Loucy (cell line): ENCODE measurements around the gene CDCP1.

Source experiments
- H2AFZ ChIP-seq: fragments of 200-600 bp; sonication (generic); 2 replicates; pipeline ENCODE4 v1.6.0; 2016; ENCODE audit warnings: antibody characterized with exemption, mild to moderate bottlenecking, low read length, moderate library complexity
- H3F3A ChIP-seq: fragments of 200-600 bp; 2 replicates; pipeline ENCODE4 v1.6.0; 2016; ENCODE audit warnings: antibody characterized with exemption, low read depth, mild to moderate bottlenecking
- H3K27me3 ChIP-seq: fragments of 200-600 bp; sonication (generic); 2 replicates; pipeline ENCODE4 v1.6.1; 2014; ENCODE audit warnings: low read length, mild to moderate bottlenecking; ENCODE audit not compliant: insufficient read depth, poor library complexity, severe bottlenecking
- H3K36me3 ChIP-seq: fragments of 200-600 bp; sonication (generic); 2 replicates; pipeline ENCODE4 v1.6.1; 2016; ENCODE audit warnings: low read length; ENCODE audit not compliant: insufficient read depth
- H3K4me1 ChIP-seq: fragments of 200-600 bp; sonication (generic); 2 replicates; pipeline ENCODE4 v1.5.1; 2014; ENCODE audit warnings: low read length, mild to moderate bottlenecking; ENCODE audit not compliant: insufficient read depth, poor library complexity, severe bottlenecking
- H3K4me2 ChIP-seq: fragments of 200-600 bp; sonication (generic); 2 replicates; pipeline ENCODE4 v1.6.0; 2014; ENCODE audit warnings: antibody characterized with exemption, low read length, low read depth, mild to moderate bottlenecking; ENCODE audit not compliant: poor library complexity, severe bottlenecking
- H3K4me3 ChIP-seq: fragments of 200-600 bp; sonication (generic); 2 replicates; pipeline ENCODE4 v1.5.1; 2014; ENCODE audit warnings: low read length, mild to moderate bottlenecking, mixed read lengths; ENCODE audit not compliant: poor library complexity, severe bottlenecking
- H3K79me2 ChIP-seq: fragments of 200-600 bp; sonication (generic); 2 replicates; pipeline ENCODE4 v1.6.1; 2014; ENCODE audit warnings: low read length; ENCODE audit not compliant: insufficient read depth
- H3K9ac ChIP-seq: fragments of 200-600 bp; sonication (generic); 2 replicates; pipeline ENCODE4 v1.6.0; 2014; ENCODE audit warnings: mild to moderate bottlenecking, low read depth, low read length, moderate library complexity; ENCODE audit not compliant: poor library complexity, severe bottlenecking
- H3K9me2 ChIP-seq: fragments of 200-600 bp; sonication (generic); replicated peaks from 2 replicates; pipeline ENCODE4 v1.6.1; 2016; ENCODE audit warnings: low read depth, low read length, mixed read lengths
- H3K9me3 ChIP-seq: fragments of 200-600 bp; sonication (generic); 2 replicates; pipeline ENCODE4 v1.6.1; 2014; ENCODE audit warnings: mild to moderate bottlenecking, antibody characterized with exemption, low read length, low read depth; ENCODE audit not compliant: insufficient read depth
- H4K20me1 ChIP-seq: fragments of 200-600 bp; sonication (generic); 2 replicates; pipeline ENCODE4 v1.6.0; 2014; ENCODE audit warnings: antibody characterized with exemption, low read length, mild to moderate bottlenecking; ENCODE audit not compliant: insufficient read depth, poor library complexity, severe bottlenecking
- CTCF ChIP-seq: fragments of 200-600 bp; sonication (generic); conservative IDR thresholded peaks from 2 replicates; pipeline ENCODE4 v1.5.1; 2014; ENCODE audit warnings: mild to moderate bottlenecking, antibody characterized with exemption, low read length
- EZH2phosphoT487 ChIP-seq: fragments of 200-600 bp; IDR thresholded peaks from 2 replicates; pipeline ENCODE4 v1.6.1; 2018; ENCODE audit warnings: antibody characterized with exemption, mild to moderate bottlenecking, moderate library complexity, borderline replicate concordance

CDCP1 gene

DNA sequence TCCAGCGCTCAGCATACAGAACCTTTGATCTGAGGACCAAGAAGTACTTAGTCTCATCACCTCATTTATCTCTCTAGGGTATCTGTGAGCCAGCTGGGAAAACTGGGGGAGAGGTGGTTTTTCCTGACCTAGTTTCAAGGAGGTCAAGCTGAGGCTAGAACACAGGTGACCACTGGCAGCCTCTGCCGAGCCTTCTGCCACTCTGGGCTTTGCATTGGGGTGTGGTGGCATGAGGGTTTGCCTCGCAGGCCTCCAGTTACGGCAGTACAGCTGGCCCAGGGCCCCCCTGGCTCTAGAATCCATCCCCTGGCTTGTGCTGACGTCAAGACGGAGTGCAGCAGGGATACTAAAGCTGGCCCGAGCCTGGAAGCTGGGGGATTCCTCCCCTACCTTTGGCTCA lies 34.7 kb upstream of the CDCP1 start:
- Histone ChIP-seq H4K20me1 (no peaks in the 10 kb centered on the region), H3K9me3 (no peaks in the 10 kb centered on the region), H3K27me3 (no peaks in the 10 kb centered on the region), H3K9ac (no peak overlapping the region), H3K9me2 (no peaks in the 10 kb centered on the region), H2AFZ (no peak overlapping the region), H3K36me3 (no peaks in the 10 kb centered on the region), H3K4me1 (peaks cover 33% of the 10 kb centered on the region), H3K4me2 (no peak overlapping the region), H3K79me2 (no peaks in the 10 kb centered on the region), H3K4me3 (no peak overlapping the region), H3F3A (no peaks in the 10 kb centered on the region)
- TF ChIP-seq CTCF = no peak
- TF ChIP-seq EZH2phosphoT487 = no peak

DNA sequence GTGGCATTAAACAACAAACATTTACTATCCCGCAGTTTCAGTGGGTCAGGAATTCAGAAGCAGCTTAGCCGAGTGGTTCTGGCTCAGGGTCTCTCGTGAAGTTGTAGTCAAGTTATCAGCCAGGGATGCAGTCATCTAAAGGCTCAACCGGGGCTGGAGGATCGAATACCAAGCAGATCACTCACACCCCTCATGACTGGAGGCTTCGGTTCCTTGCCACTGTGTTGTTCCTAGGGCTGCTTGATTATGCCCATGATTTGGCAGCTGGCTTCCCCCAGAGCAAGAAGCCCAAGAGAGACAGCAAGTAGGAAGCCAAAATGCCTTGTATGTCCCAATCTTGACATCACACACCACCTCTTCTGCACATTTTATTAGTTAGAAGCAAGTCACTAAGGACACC lies 33.9 kb upstream of the CDCP1 start:
- Histone ChIP-seq H3K9ac (no peak overlapping the region), H3K4me3 (no peak overlapping the region), H3K4me1 (peaks cover 28% of the 10 kb centered on the region), H3F3A (no peaks in the 10 kb centered on the region), H3K9me3 (no peaks in the 10 kb centered on the region), H2AFZ (no peak overlapping the region), H3K9me2 (no peaks in the 10 kb centered on the region), H3K27me3 (no peaks in the 10 kb centered on the region), H3K4me2 (no peak overlapping the region), H3K79me2 (no peaks in the 10 kb centered on the region), H4K20me1 (no peaks in the 10 kb centered on the region), H3K36me3 (no peaks in the 10 kb centered on the region)
- TF ChIP-seq CTCF = no peak
- no peak for TF ChIP-seq EZH2phosphoT487

DNA sequence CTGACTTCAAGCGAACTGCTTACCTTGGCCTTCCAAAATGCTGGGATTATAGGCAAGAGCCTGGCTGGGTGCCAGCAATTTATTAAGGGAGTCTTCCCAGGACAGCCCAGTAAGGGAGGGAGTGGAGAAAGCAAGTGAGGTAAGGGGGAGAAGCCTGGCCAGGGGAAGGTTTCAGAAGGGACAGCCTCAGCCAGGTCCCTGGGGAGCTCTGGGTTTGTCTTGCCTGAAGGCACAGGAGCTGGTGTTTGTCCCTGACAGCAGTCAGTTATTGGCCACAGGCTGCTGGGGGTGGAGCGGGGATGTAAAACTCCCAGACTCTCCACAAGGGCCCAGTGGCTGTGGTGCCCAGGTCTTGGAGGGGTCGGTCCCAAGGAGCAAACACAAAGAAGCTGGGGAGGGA lies 33.0 kb upstream of the CDCP1 start:
- H3K79me2 ChIP-seq = no peaks in the 10 kb centered on the region
- H3K4me2 ChIP-seq = no peak overlapping the region
- no peak overlapping the region for H3K9ac ChIP-seq
- H3K27me3 ChIP-seq = no peaks in the 10 kb centered on the region
- no peak overlapping the region for H2AFZ ChIP-seq
- H3K4me1 ChIP-seq = peaks cover 19% of the 10 kb centered on the region
- no peaks in the 10 kb centered on the region for H3K9me2 ChIP-seq
- H4K20me1 ChIP-seq = no peaks in the 10 kb centered on the region
- H3F3A ChIP-seq = no peaks in the 10 kb centered on the region
- H3K36me3 ChIP-seq = no peaks in the 10 kb centered on the region
- no peaks in the 10 kb centered on the region for H3K9me3 ChIP-seq
- TF ChIP-seq CTCF (no peak), EZH2phosphoT487 (no peak)
- H3K4me3 ChIP-seq = no peak overlapping the region
